GM23338 (cell line): ENCODE results near the gene GRIP2. TPM values are rescaled to one million over a fixed set of nuclear protein-coding genes. Genes with fewer than 3 reads are reported as not detected.

Experiments used
- ATAC-seq: fragments of 200-7000 bp; cut with Tn5 transposase; 3 replicates; pipeline ENCODE4 v1.9.1; 2020
- DNase-seq: peaks from one replicate; pipeline ENCODE4 v3.0.0-alpha.2; 2015; ENCODE audit warnings: low spot score
- H2AFZ ChIP-seq: fragments of 200-600 bp; sonication (generic); 2 replicates; pipeline ENCODE4 v1.8.0; 2016; ENCODE audit warnings: antibody characterized with exemption, mild to moderate bottlenecking, moderate library complexity
- H3F3A ChIP-seq: fragments of 200-600 bp; sonication (generic); replicated peaks from 2 replicates; pipeline ENCODE4 v1.8.0; 2017; ENCODE audit warnings: antibody characterized with exemption, mixed run types, low read depth
- H3K27ac ChIP-seq: fragments of 200-600 bp; sonication (generic); 2 replicates; pipeline ENCODE4 v1.6.1; 2016; ENCODE audit warnings: low read depth
- H3K27me3 ChIP-seq: fragments of 200-600 bp; sonication (generic); 2 replicates; pipeline ENCODE4 v1.8.0; 2016; ENCODE audit warnings: mild to moderate bottlenecking, mixed run types, moderate library complexity; ENCODE audit not compliant: insufficient read depth
- H3K36me3 ChIP-seq: fragments of 200-600 bp; sonication (generic); 2 replicates; pipeline ENCODE4 v1.8.0; 2016; ENCODE audit warnings: mild to moderate bottlenecking; ENCODE audit not compliant: insufficient read depth
- H3K4me1 ChIP-seq: fragments of 200-600 bp; sonication (generic); 2 replicates; pipeline ENCODE4 v1.8.0; 2016; ENCODE audit warnings: mild to moderate bottlenecking, moderate library complexity; ENCODE audit not compliant: insufficient read depth
- H3K4me2 ChIP-seq: fragments of 200-600 bp; sonication (generic); 2 replicates; pipeline ENCODE4 v1.7.1; 2017; ENCODE audit warnings: mixed run types
- H3K4me3 ChIP-seq: fragments of 200-600 bp; sonication (generic); 2 replicates; pipeline ENCODE4 v1.6.1; 2016; ENCODE audit warnings: mixed run types
- H3K79me2 ChIP-seq: fragments of 200-600 bp; sonication (generic); replicated peaks from 2 replicates; pipeline ENCODE4 v1.8.0; 2017; ENCODE audit warnings: mild to moderate bottlenecking; ENCODE audit not compliant: insufficient read depth
- H3K9me2 ChIP-seq: fragments of 200-600 bp; sonication (generic); 2 replicates; pipeline ENCODE4 v1.8.0; 2017; ENCODE audit not compliant: insufficient read depth
- H4K20me1 ChIP-seq: fragments of 200-600 bp; sonication (generic); replicated peaks from 2 replicates; pipeline ENCODE4 v1.8.0; 2017; ENCODE audit warnings: mild to moderate bottlenecking; ENCODE audit not compliant: insufficient read depth
- H3K27ac Mint-ChIP-seq: 2 replicates; pipeline ENCODE4 v1.8.0; 2020; ENCODE audit warnings: inconsistent platforms, mild to moderate bottlenecking, moderate library complexity, mixed read lengths
- H3K27me3 Mint-ChIP-seq: 3 replicates; pipeline ENCODE4 v1.8.0; 2022; ENCODE audit warnings: low read depth, mild to moderate bottlenecking, moderate library complexity, mixed read lengths, inconsistent platforms; ENCODE audit not compliant: insufficient read depth, poor library complexity
- H3K36me3 Mint-ChIP-seq: 3 replicates; pipeline ENCODE4 v1.8.0; 2021; ENCODE audit warnings: low read depth, mild to moderate bottlenecking, inconsistent platforms, moderate library complexity, mixed read lengths
- H3K4me1 Mint-ChIP-seq: 3 replicates; pipeline ENCODE4 v1.8.0; 2020; ENCODE audit warnings: mild to moderate bottlenecking, inconsistent platforms, mixed read lengths
- H3K4me3 Mint-ChIP-seq: 3 replicates; pipeline ENCODE4 v1.8.0; 2021; ENCODE audit warnings: moderate library complexity, mild to moderate bottlenecking, inconsistent platforms, mixed read lengths
- H3K9me3 Mint-ChIP-seq: 3 replicates; pipeline ENCODE4 v1.8.0; 2020; ENCODE audit warnings: moderate library complexity, mild to moderate bottlenecking, inconsistent platforms, mixed read lengths
- CREB1 ChIP-seq: fragments of 250-450 bp; sonication (Bioruptor Pico); IDR thresholded peaks from 2 replicates; pipeline ENCODE4 v1.5.0; 2020; ENCODE audit warnings: low read depth, mild to moderate bottlenecking, moderate library complexity
- EZH2 ChIP-seq: fragments of 200-600 bp; sonication (generic); IDR thresholded peaks from one replicate; pipeline ENCODE4 v1.8.0; 2017; ENCODE audit warnings: antibody characterized with exemption, mild to moderate bottlenecking, low read depth; ENCODE audit not compliant: unreplicated experiment
- EZH2phosphoT487 ChIP-seq: fragments of 200-600 bp; sonication (generic); IDR thresholded peaks from one replicate; pipeline ENCODE4 v1.8.1; 2018; ENCODE audit warnings: antibody characterized with exemption; ENCODE audit not compliant: unreplicated experiment
- JUNB ChIP-seq: IDR thresholded peaks from one replicate; pipeline ENCODE4 v1.6.1; 2016; ENCODE audit warnings: antibody characterized with exemption; ENCODE audit not compliant: unreplicated experiment
- NANOG ChIP-seq: IDR thresholded peaks from 2 replicates; pipeline ENCODE4 v1.6.1; 2016; ENCODE audit warnings: antibody characterized with exemption, borderline replicate concordance
- POLR2AphosphoS5 ChIP-seq: IDR thresholded peaks from 2 replicates; pipeline ENCODE4 v1.6.1; 2016; ENCODE audit warnings: antibody characterized with exemption, low read depth
- REST ChIP-seq: IDR thresholded peaks from one replicate; pipeline ENCODE4 v1.6.1; 2018; ENCODE audit warnings: antibody characterized with exemption; ENCODE audit not compliant: unreplicated experiment
- STAT1 ChIP-seq: IDR thresholded peaks from one replicate; pipeline ENCODE4 v1.6.1; 2016; ENCODE audit warnings: antibody characterized with exemption; ENCODE audit not compliant: unreplicated experiment
- ZNF114 ChIP-seq: fragments of 250-450 bp; sonication (Bioruptor Pico); IDR thresholded peaks from 2 replicates; pipeline ENCODE4 v1.5.0; 2020; ENCODE audit warnings: mild to moderate bottlenecking, moderate library complexity
- ZNF331 ChIP-seq: fragments of 250-450 bp; sonication (Bioruptor Pico); IDR thresholded peaks from 2 replicates; pipeline ENCODE4 v1.5.0; 2020; ENCODE audit warnings: low read depth, mild to moderate bottlenecking, moderate library complexity
- ZNF462 ChIP-seq: fragments of 250-450 bp; sonication (Bioruptor Pico); IDR thresholded peaks from 2 replicates; pipeline ENCODE4 v1.5.0; 2020; ENCODE audit warnings: mild to moderate bottlenecking, moderate library complexity
- polyA plus RNA-seq: library from polyadenylated mRNA; unstranded; fragments of >200 nt; fragmentation: Nextera tagmentation; extraction: Ambion mirVana; gene quantifications from 2 replicates; pipeline ENCODE4 v1.2.1, GENCODE V29; 2016
- total RNA-seq: library from RNA; depleted of rRNA; stranded (reverse); fragments of >200 nt; shearing (Covaris generic); gene quantifications from 2 replicates; pipeline ENCODE4 v1.2.3, GENCODE V29; 2014
- TF ChIP-seq, protein P1 (sequence below), 2 experiments: fragments of 200-600 bp in 1 of 2; sonication (generic) in 1 of 2; conservative IDR thresholded peaks; 2 replicates each; pipeline versions ENCODE4 v1.5.1 to v1.6.1; 2016 to 2017; ENCODE audit warnings: antibody characterized with exemption in 2 of 2, low read depth in 2 of 2, mild to moderate bottlenecking in 2 of 2, moderate library complexity in 1 of 2
- TF ChIP-seq, protein P2 (sequence below): IDR thresholded peaks from 2 replicates; pipeline ENCODE4 v1.6.1; 2016; ENCODE audit warnings: antibody characterized with exemption

The GRIP2 gene
- total and polyA plus RNA-seq, 2 experiments from 2014 or later = 3.6 to 5.8 TPM

DNA sequence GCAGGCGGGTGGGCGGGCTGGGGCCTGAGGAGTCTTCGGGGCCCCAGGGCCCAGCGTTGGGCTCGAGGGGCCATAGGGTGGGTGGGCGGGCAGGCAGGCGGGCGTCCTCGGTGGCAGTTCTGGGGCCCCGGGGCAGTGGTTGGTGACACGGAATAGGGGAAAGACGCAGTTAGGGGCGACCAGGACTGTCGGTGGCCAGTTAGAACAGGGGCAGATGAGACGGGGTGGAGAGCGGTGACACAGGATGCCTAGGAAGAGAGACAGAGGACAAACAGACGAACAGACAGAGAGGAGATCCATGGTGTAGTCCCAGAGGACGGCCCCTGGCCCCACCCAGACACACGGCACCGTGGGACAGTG is 36.5 kb downstream of the GRIP2 start:
- DNase-seq (no peak), ATAC-seq (no peak)
- Histone ChIP-seq H3K4me2 (no peak overlapping the region), H3K27ac (no peak overlapping the region), H4K20me1 (no peaks in the 10 kb centered on the region), H3K27me3 (no peaks in the 10 kb centered on the region), H3K79me2 (no peaks in the 10 kb centered on the region), H3F3A (no peaks in the 10 kb centered on the region), H3K9me2 (no peaks in the 10 kb centered on the region), H3K4me3 (no peak overlapping the region), H3K36me3 (peaks cover 6% of the 10 kb centered on the region; the same call in 1 of the 2 replicates), H3K4me1 (no peaks in the 10 kb centered on the region), H2AFZ (no peak overlapping the region)
- H3K36me3 Mint-ChIP-seq = peaks cover 7% of the 10 kb centered on the region
- TF ChIP-seq NANOG = no peak
- TF ChIP-seq JUNB = no peak
- no peak for TF ChIP-seq CREB1
- TF ChIP-seq ZNF114 = no peak
- TF ChIP-seq POLR2AphosphoS5 = no peak
- TF ChIP-seq, protein P1, sequence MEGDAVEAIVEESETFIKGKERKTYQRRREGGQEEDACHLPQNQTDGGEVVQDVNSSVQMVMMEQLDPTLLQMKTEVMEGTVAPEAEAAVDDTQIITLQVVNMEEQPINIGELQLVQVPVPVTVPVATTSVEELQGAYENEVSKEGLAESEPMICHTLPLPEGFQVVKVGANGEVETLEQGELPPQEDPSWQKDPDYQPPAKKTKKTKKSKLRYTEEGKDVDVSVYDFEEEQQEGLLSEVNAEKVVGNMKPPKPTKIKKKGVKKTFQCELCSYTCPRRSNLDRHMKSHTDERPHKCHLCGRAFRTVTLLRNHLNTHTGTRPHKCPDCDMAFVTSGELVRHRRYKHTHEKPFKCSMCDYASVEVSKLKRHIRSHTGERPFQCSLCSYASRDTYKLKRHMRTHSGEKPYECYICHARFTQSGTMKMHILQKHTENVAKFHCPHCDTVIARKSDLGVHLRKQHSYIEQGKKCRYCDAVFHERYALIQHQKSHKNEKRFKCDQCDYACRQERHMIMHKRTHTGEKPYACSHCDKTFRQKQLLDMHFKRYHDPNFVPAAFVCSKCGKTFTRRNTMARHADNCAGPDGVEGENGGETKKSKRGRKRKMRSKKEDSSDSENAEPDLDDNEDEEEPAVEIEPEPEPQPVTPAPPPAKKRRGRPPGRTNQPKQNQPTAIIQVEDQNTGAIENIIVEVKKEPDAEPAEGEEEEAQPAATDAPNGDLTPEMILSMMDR (conservative IDR thresholded peaks at IDR 0.05; ENCODE audit: low read depth in 2 of 2) = no peak
- no peak for TF ChIP-seq ZNF331 (CRISPR knock-in tag)
- TF ChIP-seq, protein P2, sequence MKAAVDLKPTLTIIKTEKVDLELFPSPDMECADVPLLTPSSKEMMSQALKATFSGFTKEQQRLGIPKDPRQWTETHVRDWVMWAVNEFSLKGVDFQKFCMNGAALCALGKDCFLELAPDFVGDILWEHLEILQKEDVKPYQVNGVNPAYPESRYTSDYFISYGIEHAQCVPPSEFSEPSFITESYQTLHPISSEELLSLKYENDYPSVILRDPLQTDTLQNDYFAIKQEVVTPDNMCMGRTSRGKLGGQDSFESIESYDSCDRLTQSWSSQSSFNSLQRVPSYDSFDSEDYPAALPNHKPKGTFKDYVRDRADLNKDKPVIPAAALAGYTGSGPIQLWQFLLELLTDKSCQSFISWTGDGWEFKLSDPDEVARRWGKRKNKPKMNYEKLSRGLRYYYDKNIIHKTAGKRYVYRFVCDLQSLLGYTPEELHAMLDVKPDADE = no peak
- TF ChIP-seq REST = no peak
- no peak for TF ChIP-seq EZH2
- TF ChIP-seq EZH2phosphoT487 = no peak
- TF ChIP-seq STAT1 = no peak
- no peak for TF ChIP-seq ZNF462
- peaks cover 8% of the 10 kb centered on the region for H3K27me3 Mint-ChIP-seq
- no peak overlapping the region for H3K27ac Mint-ChIP-seq
- H3K4me3 Mint-ChIP-seq = no peak overlapping the region
- H3K4me1 Mint-ChIP-seq = no peaks in the 10 kb centered on the region; the same call in 2 of the 3 replicates
- H3K9me3 Mint-ChIP-seq = peaks cover 16% of the 10 kb centered on the region
